Testis (tissue), 3 donors: ENCODE data around the gene TCP11. TPM values are rescaled to one million over a fixed set of nuclear protein-coding genes. Genes with fewer than 3 reads are reported as not detected.

Experiments
- DNase-seq: peaks from one replicate; pipeline ENCODE4 v3.0.0-alpha.2; 2019
- H3K27ac ChIP-seq, 2 donors: fragments of 200-600 bp; sonication (generic); one replicate each; pipeline ENCODE4 v1.5.1; 2019
- H3K27me3 ChIP-seq: fragments of 200-600 bp; sonication (generic); one replicate; pipeline ENCODE4 v1.5.1; 2019
- H3K36me3 ChIP-seq: fragments of 200-600 bp; sonication (generic); one replicate; pipeline ENCODE4 v1.5.1; 2017; ENCODE audit warnings: low read depth; ENCODE audit errors: missing control alignments
- H3K4me1 ChIP-seq: fragments of 200-600 bp; sonication (generic); one replicate; pipeline ENCODE4 v1.5.1; 2019
- H3K4me3 ChIP-seq, 2 donors: fragments of 200-600 bp; sonication (generic); one replicate each; pipeline ENCODE4 v1.5.1; 2017 to 2019
- H3K9me3 ChIP-seq: fragments of 200-600 bp; sonication (generic); one replicate; pipeline ENCODE4 v1.5.1; 2017
- POLR2A ChIP-seq: fragments of 450-650 bp; IDR thresholded peaks from one replicate; pipeline ENCODE4 v1.6.1; 2017; ENCODE audit warnings: antibody characterized with exemption, mild to moderate bottlenecking, moderate library complexity
- WGBS, 2 donors: methylation state at CpG; one replicate each; pipeline ENCODE4 v1.1.5; 2018; 5-methylcytosine and 5-hydroxymethylcytosine counted together
- intact Hi-C: fragments of 100-400 bp; cut with DNase I; formaldehyde crosslinking; loops from one replicate; pipeline ENCODE4 v1.15.1; 2023; ENCODE audit warnings: low total_unique reads
- polyA plus RNA-seq: library from polyadenylated mRNA; stranded (reverse); fragments of 350-450 nt; fragmentation: Illumina TruSeq; extraction: RNeasy Lipid Tissue Mini Kit (QIAGEN cat#74804); gene quantifications from one replicate; pipeline ENCODE4 v1.2.3, GENCODE V29; 2014; ENCODE audit warnings: low read depth, low replicate concordance; ENCODE audit not compliant: insufficient read depth
- total RNA-seq, 2 donors: library from RNA; depleted of rRNA; stranded (reverse); fragments of >200 nt; gene quantifications; one replicate each; pipeline ENCODE4 v1.2.3, GENCODE V29; 2016
- TF ChIP-seq, protein P1 (sequence below), 3 experiments: fragments of 450-650 bp in 2 of 3; fragments of 200-600 bp in 1 of 3; sonication (generic) in 1 of 3; IDR thresholded peaks; one replicate each; pipeline ENCODE4 v1.5.1; 2016 to 2019; ENCODE audit warnings: antibody characterized with exemption in 3 of 3, mild to moderate bottlenecking in 2 of 3, moderate library complexity in 1 of 3

The TCP11 gene
- total and polyA plus RNA-seq, 3 donors from 2014 or later: 193 to 1,044 (median 639) TPM

DNA sequence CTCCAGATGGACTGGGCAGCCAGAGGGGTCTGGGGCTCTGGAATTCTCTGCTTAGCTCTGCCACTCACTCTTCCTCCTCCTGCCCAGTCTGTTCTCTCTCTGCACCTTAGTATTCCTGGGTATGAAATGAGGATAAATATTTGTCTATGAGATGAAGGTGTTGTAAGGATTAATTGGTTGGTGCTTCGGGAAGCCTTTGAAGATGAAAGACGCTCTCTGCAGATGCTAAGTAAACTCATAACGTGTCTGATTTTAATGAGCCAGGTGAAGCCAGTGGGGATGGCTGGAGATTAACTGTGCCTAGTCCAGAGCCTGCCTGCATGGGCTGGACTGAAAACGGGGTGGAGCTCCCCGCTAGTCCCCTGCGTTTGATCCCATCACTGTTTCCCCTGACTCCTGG lies 23.1 kb upstream of the TCP11 start:
- 88 to 91% methylated on average over 6 of the region's 6 CpGs for WGBS, 2 donors
- Histone ChIP-seq H3K4me1 (no peaks in the 10 kb centered on the region), H3K27ac (no peak overlapping the region), H3K27me3 (no peaks in the 10 kb centered on the region), H3K9me3 (no peaks in the 10 kb centered on the region), H3K36me3 (no peaks in the 10 kb centered on the region), H3K4me3 (no peak overlapping the region)
- intact Hi-C loops: no loop called here
- TF ChIP-seq, protein P1, sequence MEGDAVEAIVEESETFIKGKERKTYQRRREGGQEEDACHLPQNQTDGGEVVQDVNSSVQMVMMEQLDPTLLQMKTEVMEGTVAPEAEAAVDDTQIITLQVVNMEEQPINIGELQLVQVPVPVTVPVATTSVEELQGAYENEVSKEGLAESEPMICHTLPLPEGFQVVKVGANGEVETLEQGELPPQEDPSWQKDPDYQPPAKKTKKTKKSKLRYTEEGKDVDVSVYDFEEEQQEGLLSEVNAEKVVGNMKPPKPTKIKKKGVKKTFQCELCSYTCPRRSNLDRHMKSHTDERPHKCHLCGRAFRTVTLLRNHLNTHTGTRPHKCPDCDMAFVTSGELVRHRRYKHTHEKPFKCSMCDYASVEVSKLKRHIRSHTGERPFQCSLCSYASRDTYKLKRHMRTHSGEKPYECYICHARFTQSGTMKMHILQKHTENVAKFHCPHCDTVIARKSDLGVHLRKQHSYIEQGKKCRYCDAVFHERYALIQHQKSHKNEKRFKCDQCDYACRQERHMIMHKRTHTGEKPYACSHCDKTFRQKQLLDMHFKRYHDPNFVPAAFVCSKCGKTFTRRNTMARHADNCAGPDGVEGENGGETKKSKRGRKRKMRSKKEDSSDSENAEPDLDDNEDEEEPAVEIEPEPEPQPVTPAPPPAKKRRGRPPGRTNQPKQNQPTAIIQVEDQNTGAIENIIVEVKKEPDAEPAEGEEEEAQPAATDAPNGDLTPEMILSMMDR (IDR thresholded peaks at IDR 0.05): no peak
- no peak for TF ChIP-seq POLR2A
- no peak for DNase-seq

DNA sequence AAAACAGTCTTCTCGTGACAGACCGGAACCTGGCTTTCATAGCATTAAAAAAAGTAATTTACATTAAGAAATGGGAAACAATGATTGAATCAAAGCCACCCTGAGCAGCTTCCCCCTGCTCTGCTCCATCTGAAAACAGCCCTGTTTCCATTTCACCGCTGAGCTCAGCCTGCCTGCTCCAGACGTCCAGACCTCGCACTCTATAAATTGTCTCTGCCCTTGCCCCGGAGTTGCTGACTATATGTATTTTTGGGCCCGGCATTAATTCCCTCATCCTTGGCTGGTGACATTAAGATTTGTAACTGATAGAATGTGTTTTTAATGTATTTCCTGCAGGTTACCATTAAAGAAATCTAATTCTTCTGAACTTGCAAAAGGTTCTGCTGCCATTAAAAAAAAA lies 22.7 kb upstream of the TCP11 start:
- 85 to 87% methylated on average over 7 of the region's 7 CpGs for WGBS, 2 donors
- DNase-seq: no peak
- intact Hi-C loops: no loop called here

DNA sequence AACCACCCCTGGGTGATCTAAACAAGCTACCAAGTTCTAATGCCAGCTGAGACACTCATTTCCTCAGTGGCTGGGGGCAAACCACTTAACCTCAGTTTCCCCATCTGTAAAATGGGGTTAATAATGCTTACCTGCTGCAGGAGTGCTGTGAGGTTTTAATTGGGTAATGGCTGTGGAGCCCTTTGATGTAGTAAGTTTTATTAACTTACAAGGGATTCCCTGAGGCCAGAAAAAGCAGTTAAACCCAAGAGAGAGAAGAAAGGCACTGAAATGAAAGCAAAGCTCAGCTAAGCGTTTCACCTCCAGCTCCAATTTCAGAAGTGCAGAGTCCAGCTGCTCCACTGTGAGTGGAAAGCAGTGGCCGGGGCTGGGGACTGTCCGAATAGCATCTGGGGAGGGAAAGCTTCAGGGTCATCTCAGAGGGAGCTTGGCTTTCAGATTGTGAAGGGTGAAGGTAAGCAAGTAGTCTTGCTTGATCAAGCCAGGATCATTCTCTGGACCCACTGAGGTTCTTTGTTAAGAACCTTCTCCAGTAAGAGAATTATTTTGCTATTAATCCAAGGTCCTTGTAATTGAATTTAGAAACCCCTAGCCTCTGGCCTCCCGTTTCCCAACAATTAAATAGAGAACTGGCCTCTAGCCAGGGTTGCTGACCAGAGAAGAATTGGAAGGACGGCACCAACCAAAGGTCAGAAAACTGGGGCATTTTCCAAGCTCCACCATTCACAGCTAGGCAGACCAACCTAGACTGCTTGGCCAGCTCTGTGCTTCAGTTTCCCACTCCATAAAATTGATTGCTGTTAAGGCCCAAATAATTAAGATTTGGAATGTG lies 20.9 kb upstream of the TCP11 start:
- Histone ChIP-seq H3K4me3 (no peak overlapping the region), H3K36me3 (no peaks in the 10 kb centered on the region), H3K27ac (no peak overlapping the region), H3K27me3 (no peaks in the 10 kb centered on the region), H3K4me1 (no peaks in the 10 kb centered on the region), H3K9me3 (no peaks in the 10 kb centered on the region)
- TF ChIP-seq, protein P1 (IDR thresholded peaks at IDR 0.05): no peak
- TF ChIP-seq POLR2A: no peak
- 39 to 44% methylated on average over 5 of the region's 5 CpGs for WGBS, 2 donors
- no peak for DNase-seq
- intact Hi-C loops: no loop called here

More for the DNA sequence above, 22.7 kb upstream of the TCP11 start:
- Histone ChIP-seq H3K27ac (no peak overlapping the region), H3K4me3 (no peak overlapping the region), H3K36me3 (no peaks in the 10 kb centered on the region), H3K9me3 (no peaks in the 10 kb centered on the region), H3K27me3 (no peaks in the 10 kb centered on the region), H3K4me1 (no peaks in the 10 kb centered on the region)
- no peak for TF ChIP-seq POLR2A
- TF ChIP-seq, protein P1 (IDR thresholded peaks at IDR 0.05): no peak

DNA sequence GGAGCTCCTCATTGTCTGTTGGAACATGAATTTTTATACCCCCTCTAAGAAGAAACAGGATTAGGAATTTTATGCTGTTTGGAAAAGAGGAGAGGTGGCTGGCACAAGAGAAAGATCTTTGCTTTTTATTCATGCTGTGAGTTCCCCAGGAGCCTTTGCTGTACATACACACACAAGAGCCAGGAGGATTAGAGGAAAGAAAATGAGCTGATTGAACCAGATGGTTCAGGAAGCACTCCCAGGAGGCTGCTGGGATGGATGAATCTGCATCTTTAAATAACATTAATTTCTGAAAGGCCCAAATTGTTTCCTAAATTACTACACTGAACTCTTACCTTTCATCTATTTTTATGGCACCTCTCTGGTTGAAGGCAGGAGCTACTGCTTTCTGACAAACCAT lies 20.1 kb upstream of the TCP11 start:
- H3K27me3 ChIP-seq: no peaks in the 10 kb centered on the region
- H3K4me3 ChIP-seq: no peak overlapping the region
- DNase-seq: no peak
- H3K9me3 ChIP-seq: no peaks in the 10 kb centered on the region
- H3K36me3 ChIP-seq: no peaks in the 10 kb centered on the region
- intact Hi-C loops: no loop called here
- H3K27ac ChIP-seq: no peak overlapping the region
- TF ChIP-seq, protein P1 (IDR thresholded peaks at IDR 0.05): no peak
- no peak for TF ChIP-seq POLR2A
- no peaks in the 10 kb centered on the region for H3K4me1 ChIP-seq

DNA sequence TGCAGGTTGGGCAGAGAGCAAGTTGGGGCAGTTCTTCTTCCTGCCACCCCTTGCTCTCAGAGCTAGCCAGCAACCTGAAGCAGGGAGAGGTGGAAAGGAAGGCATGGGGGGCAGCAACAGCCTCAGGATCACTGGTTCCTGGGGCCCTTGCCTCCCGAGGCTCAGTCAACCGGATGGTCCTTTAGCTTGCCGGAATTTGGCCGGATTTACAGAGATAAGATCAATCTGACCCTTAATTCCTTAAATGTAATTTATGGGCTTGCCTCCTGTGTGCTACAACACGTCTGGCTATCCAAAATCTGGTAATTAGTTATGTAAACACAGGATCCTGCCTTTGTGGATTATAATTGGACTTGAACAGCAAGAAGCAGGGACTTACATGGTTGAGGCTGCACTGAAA lies 19.5 kb upstream of the TCP11 start:
- Histone ChIP-seq H3K27me3 (no peaks in the 10 kb centered on the region), H3K9me3 (no peaks in the 10 kb centered on the region), H3K4me3 (no peak overlapping the region), H3K4me1 (no peaks in the 10 kb centered on the region), H3K36me3 (no peaks in the 10 kb centered on the region), H3K27ac (no peak overlapping the region)
- intact Hi-C loops: no loop called here
- no peak for DNase-seq
- TF ChIP-seq, protein P1 (IDR thresholded peaks at IDR 0.05): no peak
- TF ChIP-seq POLR2A: no peak
- 79 to 91% methylated on average over 5 of the region's 5 CpGs for WGBS, 2 donors
